ENCODE measurements around the gene SLC6A6. TPM values are rescaled to one million over a fixed set of nuclear protein-coding genes. Genes with fewer than 3 reads are reported as not detected.
"Not testable (repeated sequence)": the region's sequence is repeated elsewhere in the genome, so short reads cannot be mapped to it uniquely, and the experiment has no call there.

SLC6A6 gene
- total RNA-seq, 6 experiments from 2014 or later: 1.5 to 8.2 (median 4.1) TPM

DNA sequence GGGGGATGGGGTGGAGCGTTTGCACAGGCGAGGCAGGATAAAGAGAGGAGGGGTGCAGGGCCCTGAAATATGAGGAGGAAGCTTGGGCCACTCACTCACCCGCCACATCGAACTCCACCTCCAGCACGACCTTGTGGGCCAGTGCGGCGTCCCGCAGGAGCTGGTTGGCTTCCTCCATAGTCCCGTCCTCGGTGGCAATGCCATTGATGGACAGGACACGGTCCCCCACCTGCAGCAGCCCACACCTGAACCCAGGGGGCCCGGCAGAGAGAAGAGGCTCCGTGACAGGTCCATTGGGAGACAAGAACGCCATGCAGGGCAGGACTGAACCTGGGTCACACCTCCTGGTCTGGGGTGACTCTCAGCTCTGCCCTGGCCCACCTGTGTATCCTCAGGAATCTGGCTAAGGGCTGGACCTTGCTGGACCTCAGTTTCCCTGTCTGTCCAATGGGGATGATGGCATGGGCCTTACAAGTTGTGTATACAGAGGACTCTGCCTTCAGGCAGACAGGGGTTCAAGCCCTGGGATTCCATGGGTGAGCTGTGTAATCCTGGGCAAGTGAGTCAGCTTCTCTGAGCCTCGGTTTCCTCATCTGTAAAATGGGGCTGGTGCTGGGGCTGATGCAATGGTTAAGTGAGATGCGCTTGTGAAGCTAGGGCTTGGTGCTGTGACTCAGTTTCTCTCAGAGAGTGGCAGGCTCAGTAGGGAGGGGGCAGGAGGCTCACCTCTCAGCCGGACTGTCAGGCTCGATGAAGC lies 111.3 kb downstream of the SLC6A6 start:
- DNase-seq (peak in 1 of 3 donors; percentile 39), ATAC-seq (no peak)
- TF ChIP-seq POLR2A (IDR thresholded peaks at IDR 0.05) (no peak), CTCF (IDR thresholded peaks at IDR 0.05) (no peak)
- WGBS (ENCODE audit: insufficient coverage, low coverage, low lambda C conversion rate, missing lambda C conversion rate): 78% methylated on average over 4 of the region's 18 CpGs
- Histone ChIP-seq H3K27ac (no peak overlapping the region), H3K27me3 (no peaks in the 10 kb centered on the region), H3K9me3 (no peaks in the 10 kb centered on the region), H3K36me3 (no peaks in the 10 kb centered on the region), H3K4me1 (no peaks in the 10 kb centered on the region), H3K4me3 (no peak overlapping the region)
- intact Hi-C loops (cut with DNase I): no loop called here

DNA sequence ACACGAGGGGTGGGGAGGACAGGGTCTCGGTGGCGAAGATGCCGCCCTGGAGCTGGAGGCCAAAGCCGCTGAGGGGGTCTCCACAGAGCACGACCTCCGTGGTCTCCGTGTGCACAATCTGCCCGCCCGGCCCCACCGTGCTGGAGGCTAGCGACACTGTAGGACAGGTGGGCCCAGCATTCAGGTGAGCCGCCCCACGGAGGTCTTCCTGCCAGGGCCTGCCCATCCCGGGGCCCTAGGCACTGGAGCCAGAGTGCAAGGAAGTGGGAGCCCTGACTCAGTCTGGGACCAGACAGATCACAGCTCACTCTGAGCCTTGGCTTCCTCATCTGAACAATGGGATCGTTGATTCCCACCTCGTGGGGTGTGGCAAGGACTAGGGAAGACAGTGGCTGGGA lies 111.9 kb downstream of the SLC6A6 start:
- Histone ChIP-seq H3K27me3 (no peaks in the 10 kb centered on the region), H3K27ac (no peak overlapping the region), H3K4me1 (no peaks in the 10 kb centered on the region), H3K36me3 (no peaks in the 10 kb centered on the region), H3K9me3 (no peaks in the 10 kb centered on the region), H3K4me3 (no peak overlapping the region)
- ATAC-seq (no peak), DNase-seq (peak in 1 of 3 donors; percentile 35)
- TF ChIP-seq CTCF (IDR thresholded peaks at IDR 0.05) (no peak), POLR2A (IDR thresholded peaks at IDR 0.05) (no peak)
- intact Hi-C loops (cut with DNase I): no loop called here
- no CpG with 5 or more reads among the region's 17 CpGs for WGBS (ENCODE audit: insufficient coverage, low coverage, low lambda C conversion rate, missing lambda C conversion rate)

GRCh38 chr3:14515526-14515925 lies 113.1 kb downstream of the SLC6A6 start:
- H3K4me3 ChIP-seq; H3K27ac ChIP-seq; H3K36me3 ChIP-seq; H3K27me3 ChIP-seq; intact Hi-C loops (cut with DNase I); H3K9me3 ChIP-seq; DNase-seq; H3K4me1 ChIP-seq; ATAC-seq: not testable (repeated sequence)
- 96% methylated on average over 11 of the region's 11 CpGs for WGBS (ENCODE audit: insufficient coverage, low coverage, low lambda C conversion rate, missing lambda C conversion rate)

- Histone ChIP-seq H3K27me3 (no peaks in the 10 kb centered on the region), H3K4me3 (no peak overlapping the region), H3K36me3 (no peaks in the 10 kb centered on the region), H3K9me3 (no peaks in the 10 kb centered on the region), H3K4me1 (no peaks in the 10 kb centered on the region), H3K27ac (no peak overlapping the region)
- ATAC-seq (no peak), DNase-seq (no peak)
- intact Hi-C loops (cut with DNase I): no loop called here
- TF ChIP-seq POLR2A (IDR thresholded peaks at IDR 0.05) (no peak), CTCF (IDR thresholded peaks at IDR 0.05) (no peak)
- WGBS (ENCODE audit: insufficient coverage, low coverage, low lambda C conversion rate, missing lambda C conversion rate): 81% methylated on average over 10 of the region's 13 CpGs
These were observed 114.4 kb downstream of the SLC6A6 start for GRCh38 chr3:14516738-14517345.
